HG02981 (cell line): Measurements from ENCODE around the gene UBE2E2.

Experiments
- ATAC-seq: cut with Tn5 transposase; IDR thresholded peaks from one replicate; pipeline ENCODE4 v1.9.1; 2021; ENCODE audit warnings: mild to moderate bottlenecking, moderate library complexity; ENCODE audit not compliant: unreplicated experiment

The UBE2E2 gene

GRCh38 chr3:23192816-23193215, 10.3 kb upstream of the UBE2E2 start:
- ATAC-seq = no peak

DNA sequence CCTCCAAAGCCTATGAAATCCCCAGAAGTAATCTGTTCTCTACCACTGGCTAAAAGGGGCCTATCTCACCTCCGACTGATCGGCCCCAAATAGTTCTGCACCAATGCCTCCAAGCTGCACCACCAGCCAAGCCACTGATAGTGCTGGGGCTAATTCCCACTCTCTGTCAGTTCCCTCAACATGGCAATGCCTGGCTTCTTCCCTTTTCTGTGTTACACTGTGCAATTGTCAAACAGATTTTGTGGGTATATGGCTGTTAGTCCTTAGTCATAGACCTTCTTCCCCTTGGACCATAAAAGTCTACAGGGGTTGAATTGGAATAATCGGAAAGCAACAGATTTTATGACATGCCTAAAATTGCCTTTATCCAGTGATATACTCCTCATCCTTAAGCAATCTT, 9.3 kb upstream of the UBE2E2 start:
- no peak for ATAC-seq

GRCh38 chr3:23198801-23199200, 4.3 kb upstream of the UBE2E2 start:
- ATAC-seq = no peak

GRCh38 chr3:23199649-23200048, 3.5 kb upstream of the UBE2E2 start:
- no peak for ATAC-seq

DNA sequence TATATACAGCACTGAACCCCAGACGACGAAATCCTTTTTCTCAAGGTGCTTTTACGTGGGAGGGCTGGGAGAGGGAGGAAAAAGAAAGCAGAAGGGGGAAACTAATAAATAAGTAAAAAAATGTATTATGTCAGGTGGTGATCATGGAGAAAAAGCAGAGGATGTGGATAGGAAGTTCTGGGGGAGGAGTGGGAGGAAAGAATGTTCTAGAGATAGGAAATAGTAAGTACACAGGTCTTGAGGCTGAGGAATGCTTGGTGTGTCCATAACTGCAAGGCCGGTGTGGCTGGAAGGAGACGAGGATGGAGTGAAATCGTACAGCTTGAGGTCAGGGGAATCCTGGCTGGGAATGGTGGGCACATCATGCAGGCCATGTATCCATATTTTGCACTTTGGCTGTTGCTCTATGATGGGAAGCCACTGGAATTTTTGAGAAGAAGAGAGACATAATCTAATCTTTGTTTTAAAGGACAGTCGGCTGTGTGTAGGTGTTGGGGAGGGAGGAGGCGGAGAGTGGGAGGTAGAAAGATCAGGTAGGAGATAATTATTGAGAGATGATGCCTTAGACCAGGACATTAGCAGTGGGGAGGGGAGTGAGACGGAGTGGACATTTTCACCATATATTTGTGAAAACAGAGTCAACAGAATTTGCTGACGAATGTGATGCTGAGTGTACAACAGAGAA, 1.8 kb upstream of the UBE2E2 start:
- no peak for ATAC-seq

- peak; percentile 33 for ATAC-seq
Observed at GRCh38 chr3:23202203-23202920, 765 bp upstream of the UBE2E2 start.

- ATAC-seq = peak; percentile 10
Observed at GRCh38 chr3:23203708-23204330, 692 bp downstream of the UBE2E2 start.

GRCh38 chr3:23206366-23206765, 3.2 kb downstream of the UBE2E2 start:
- no peak for ATAC-seq

DNA sequence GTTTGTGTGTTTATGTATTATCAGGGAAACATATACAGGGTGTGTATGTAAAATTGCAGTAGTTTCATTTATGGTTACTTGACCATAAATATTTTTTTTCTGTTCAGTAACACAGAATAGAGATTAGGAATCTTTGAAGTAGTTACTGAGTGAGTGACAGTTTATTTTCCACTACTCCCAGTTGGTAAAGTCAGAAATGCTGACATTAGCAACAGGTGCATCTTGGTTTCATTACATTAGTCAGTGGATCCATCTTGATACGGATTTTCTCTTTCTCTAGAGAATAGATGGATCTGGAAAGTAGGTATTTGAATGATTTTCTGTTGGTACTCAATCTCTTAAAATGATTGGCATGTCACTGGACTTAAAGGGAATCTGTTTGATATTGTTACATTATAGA, 6.0 kb downstream of the UBE2E2 start:
- ATAC-seq = no peak

DNA sequence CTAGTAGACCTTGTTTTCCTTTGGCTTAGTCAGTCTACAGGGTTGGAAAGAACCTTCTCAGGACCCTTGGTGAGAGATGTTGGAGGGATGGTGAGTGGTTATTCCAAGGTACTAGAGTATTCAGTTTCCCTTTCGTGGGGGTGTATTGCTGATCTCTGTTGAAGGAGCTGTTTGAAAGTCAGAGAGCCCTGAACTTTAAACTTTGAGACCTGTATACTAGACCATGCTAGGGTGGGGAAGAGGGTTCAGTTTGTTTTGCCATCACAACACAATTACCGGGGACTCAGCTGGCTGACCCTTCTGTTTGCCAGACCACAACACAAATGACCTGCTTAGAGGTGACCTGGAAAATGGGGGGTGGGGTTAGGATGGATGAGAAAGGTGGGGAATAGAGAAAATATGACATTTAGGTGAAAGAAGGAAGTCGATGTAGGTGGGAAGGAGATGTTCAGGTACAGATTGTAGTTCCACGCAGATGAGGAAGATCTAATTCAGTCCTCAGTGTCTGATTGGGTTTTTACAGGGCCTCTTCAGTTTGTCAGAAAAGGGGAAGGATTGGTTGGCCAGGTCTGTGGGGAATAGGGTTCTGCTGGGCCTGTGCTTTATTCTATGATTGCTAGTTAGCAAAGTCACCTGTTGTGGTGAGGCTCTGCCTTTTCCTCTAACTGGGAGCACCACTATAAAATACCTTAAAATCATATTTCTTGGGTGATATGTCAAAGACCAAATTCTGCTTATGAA, 6.8 kb downstream of the UBE2E2 start:
- no peak for ATAC-seq

- no peak for ATAC-seq
Observed at GRCh38 chr3:23213813-23214212, 10.7 kb downstream of the UBE2E2 start.

DNA sequence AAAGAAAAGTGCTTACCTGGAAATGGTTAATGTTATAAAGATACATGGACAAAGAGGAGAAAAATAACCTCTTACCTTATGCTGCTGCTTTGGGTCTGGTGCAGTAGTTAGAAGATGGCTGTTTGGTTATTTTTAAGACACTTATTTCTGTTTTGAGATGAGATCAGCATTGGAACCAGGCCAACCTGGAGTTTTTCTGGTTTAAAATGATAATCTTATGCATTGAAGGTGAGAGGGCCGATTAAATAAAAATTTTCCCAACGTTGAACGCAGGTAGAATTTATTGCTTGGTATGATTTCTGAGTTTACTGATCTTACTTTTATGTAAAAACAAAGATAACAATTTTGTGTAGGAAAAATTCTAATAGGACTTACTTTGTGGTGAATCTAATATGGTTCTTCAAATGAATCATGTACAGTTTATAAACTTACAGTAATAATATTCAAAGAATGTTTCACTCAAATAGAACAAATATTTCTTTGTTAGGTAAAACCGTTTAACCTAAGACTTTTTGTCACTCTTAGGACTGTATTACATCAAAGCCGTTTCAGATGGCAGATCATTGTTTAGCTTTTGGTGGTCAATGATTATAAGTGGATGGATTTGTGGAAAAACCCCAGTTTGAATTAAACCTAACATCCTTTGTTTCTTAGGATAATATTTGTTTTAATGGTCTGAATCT, 14.9 kb downstream of the UBE2E2 start:
- ATAC-seq = no peak

GRCh38 chr3:23219117-23219516, 16.0 kb downstream of the UBE2E2 start:
- peak; percentile 55 for ATAC-seq

DNA sequence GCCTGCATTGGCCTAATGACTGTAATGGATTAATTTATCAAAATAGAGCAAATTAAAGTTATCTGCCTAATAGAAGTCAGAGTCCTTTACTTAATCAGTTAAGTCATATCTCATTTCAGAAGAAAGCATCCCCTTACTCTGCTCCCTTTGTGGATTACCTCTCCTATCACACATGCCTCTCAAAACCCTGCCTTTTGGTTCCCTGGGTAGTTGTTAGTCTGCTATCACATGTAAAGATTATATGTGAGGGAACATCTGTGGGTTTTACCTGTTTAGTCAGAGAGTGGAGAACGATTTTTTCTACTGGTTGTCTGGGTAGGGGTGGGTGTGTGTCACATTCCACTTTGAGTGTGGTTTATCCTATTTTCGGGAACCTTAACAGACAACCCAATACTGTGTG, 16.4 kb downstream of the UBE2E2 start:
- ATAC-seq = peak; percentile 33

- ATAC-seq = no peak
Observed at GRCh38 chr3:23221136-23221535, 18.0 kb downstream of the UBE2E2 start.

- ATAC-seq = no peak
Observed at GRCh38 chr3:23232016-23232415, 28.9 kb downstream of the UBE2E2 start.

DNA sequence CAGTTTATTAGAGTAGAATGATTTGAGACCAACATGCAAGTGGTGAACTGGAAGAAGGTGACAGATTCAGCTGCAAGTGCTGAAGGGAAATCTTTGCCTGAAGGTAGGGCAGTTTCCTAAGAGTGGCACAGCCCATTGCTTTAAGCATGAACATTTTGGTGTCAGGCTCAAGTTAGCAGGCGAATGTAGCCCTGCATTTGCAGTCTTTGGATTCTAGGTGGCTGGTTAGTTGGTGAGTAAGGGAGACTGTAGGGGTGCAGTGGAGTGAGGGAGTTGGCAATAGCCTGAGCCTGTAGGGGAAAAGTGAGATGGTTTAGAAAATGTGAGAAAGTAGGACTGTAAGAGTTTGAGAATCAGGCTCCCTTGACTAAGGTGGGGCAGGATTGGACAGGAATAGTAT, 29.7 kb downstream of the UBE2E2 start:
- no peak for ATAC-seq

DNA sequence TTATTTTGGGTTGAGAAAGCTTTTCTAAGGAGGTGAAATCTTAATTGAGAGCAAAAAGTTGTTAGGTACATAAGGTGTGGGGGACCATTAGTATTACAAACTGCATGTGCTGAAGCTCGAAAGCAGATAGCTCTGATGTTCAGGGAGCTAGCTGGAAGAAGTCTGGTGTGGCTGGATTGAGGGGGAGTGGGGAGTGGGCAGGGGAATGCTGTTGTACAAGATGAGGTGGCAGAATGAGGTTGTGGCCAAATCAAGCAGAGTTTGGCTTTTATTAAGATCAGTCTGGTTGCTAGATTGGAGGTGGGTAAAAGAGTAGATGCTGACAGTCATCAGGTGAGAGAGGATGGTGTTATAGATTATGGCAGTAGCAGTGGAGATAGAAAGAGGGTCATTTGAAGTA, 32.1 kb downstream of the UBE2E2 start:
- no peak for ATAC-seq

- no peak for ATAC-seq
Observed at GRCh38 chr3:23236890-23237289, 33.8 kb downstream of the UBE2E2 start.

DNA sequence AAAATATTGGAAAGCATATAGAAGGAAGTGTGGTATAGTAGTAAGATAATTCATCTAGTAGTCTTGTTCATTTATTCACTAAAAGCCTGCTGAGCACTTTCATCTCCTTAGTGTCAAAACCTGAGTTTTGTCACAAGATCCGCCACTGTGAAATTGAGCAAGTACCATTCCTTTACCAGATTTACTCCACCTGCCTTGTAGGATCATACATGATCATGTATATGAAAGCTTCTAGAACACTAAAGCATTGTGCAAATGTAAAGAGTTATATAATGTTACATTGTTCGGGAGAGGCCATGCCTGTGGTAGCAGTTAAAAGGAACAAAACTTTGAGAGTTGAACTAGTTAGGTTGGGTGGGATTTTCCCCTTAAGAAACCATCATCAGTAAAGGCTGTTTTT, 35.0 kb downstream of the UBE2E2 start:
- ATAC-seq = no peak

DNA sequence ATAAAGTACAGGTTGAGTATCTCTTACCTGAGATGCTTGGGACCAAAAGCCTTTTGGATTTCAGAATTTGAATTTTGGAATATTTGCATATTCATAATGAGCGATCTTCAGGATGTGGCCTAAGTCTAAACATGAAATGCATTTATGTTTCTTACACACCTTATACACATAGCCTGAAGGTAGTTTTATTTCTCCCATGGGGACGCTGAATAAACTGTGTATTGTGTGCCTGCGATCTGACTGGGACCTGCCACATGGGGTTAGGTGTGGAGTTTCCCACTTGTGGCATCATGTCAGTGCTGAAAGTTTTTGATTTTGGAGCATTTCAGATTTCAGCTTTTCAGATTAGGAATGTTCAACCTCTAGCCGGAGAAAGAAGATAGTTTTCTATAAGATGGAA, 35.5 kb downstream of the UBE2E2 start:
- ATAC-seq = no peak
